K562 (cell line): ENCODE results near the gene STEAP1B. TPM values are rescaled to one million over a fixed set of nuclear protein-coding genes. Genes with fewer than 3 reads are reported as not detected.

Experiments
- ATAC-seq: fragments of 200-7000 bp; cut with Tn5 transposase; 3 replicates; pipeline ENCODE4 v1.9.1; 2020; ENCODE audit warnings: moderate library complexity
- BruUV-seq: library from RNA; stranded (reverse); fragments of 400-500 nt; replicated peaks from 2 replicates; lab custom pipeline; 2021; lab: Mats Ljungman, UMichigan
- CTCF ChIA-PET: fragments of 300-600 bp; formaldehyde crosslinking; extraction: SDS; loops from one replicate; lab custom pipeline; 2021; ENCODE audit warnings: low intra/inter-chr PET ratio; lab: Yijun Ruan, JAX
- POLR2A ChIA-PET: fragments of 300-600, 350-650 bp; sonication (Branson Sonifier 250); formaldehyde crosslinking; extraction: SDS; loops from one replicate; lab custom pipeline; 2021; ENCODE audit warnings: antibody characterized with exemption, inconsistent platforms; lab: Yijun Ruan, JAX
- DNase-seq, 4 experiments: peaks; one replicate each; pipeline versions ENCODE4 v3.0.0 to v3.0.0-alpha.2; 2011 to 2018; ENCODE audit warnings: low spot score in 3 of 4, mixed read lengths in 3 of 4; ENCODE audit errors: extremely low read depth in 1 of 4
- FAIRE-seq: peaks from 2 replicates; lab custom pipeline; 2011; peaks lifted over from hg19 to GRCh38; lab: Jason Lieb, UNC
- H2AFZ ChIP-seq: 2 replicates; pipeline ENCODE4 v1.6.0; 2011; ENCODE audit warnings: low read depth, low read length, control low read depth, inconsistent platforms
- H3K27ac ChIP-seq: fragments of 200-600 bp; 3 replicates; pipeline ENCODE4 v1.8.0; 2011; ENCODE audit warnings: low read depth, mild to moderate bottlenecking, control low read depth, inconsistent platforms, low read length, moderate library complexity, mixed read lengths; ENCODE audit errors: extremely low read depth
- H3K27me3 ChIP-seq, 2 experiments: fragments of 300-600 bp in 1 of 2; 2 replicates in 1 of 2; 3 replicates in 1 of 2; pipeline versions ENCODE4 v1.6.0 to v1.8.0; 2011; ENCODE audit warnings: inconsistent platforms in 2 of 2, low read length in 2 of 2, mild to moderate bottlenecking in 1 of 2, mixed read lengths in 1 of 2, moderate library complexity in 1 of 2; ENCODE audit not compliant: control insufficient read depth in 2 of 2, insufficient read depth in 2 of 2
- H3K36me3 ChIP-seq: fragments of 300-600 bp; 3 replicates; pipeline ENCODE4 v1.8.0; 2011; ENCODE audit warnings: mild to moderate bottlenecking, low read length, inconsistent platforms; ENCODE audit not compliant: control insufficient read depth, insufficient read depth
- H3K4me1 ChIP-seq, 2 experiments: fragments of 200-600 bp in 1 of 2; replicated peaks in 1 of 2; 2 replicates in 1 of 2; 3 replicates in 1 of 2; pipeline versions ENCODE4 v1.5.1 to v1.8.0; 2011; ENCODE audit warnings: inconsistent platforms in 2 of 2, low read length in 2 of 2, mild to moderate bottlenecking in 1 of 2, mixed read lengths in 1 of 2, moderate library complexity in 1 of 2; ENCODE audit not compliant: control insufficient read depth in 2 of 2, insufficient read depth in 2 of 2
- H3K4me2 ChIP-seq: 2 replicates; pipeline ENCODE4 v1.6.1; 2011; ENCODE audit warnings: low read length, control low read depth, inconsistent platforms, mixed read lengths; ENCODE audit not compliant: insufficient read depth
- H3K4me3 ChIP-seq: fragments of 200-600 bp; sonication (generic), shearing (Covaris generic); 2 replicates; pipeline ENCODE4 v1.5.1; 2016; ENCODE audit warnings: control low read depth, inconsistent platforms
- H3K79me2 ChIP-seq: fragments of 200-600 bp; 3 replicates; pipeline ENCODE4 v1.8.0; 2011; ENCODE audit warnings: low read length, inconsistent platforms; ENCODE audit not compliant: control insufficient read depth, insufficient read depth
- H3K9ac ChIP-seq, 2 experiments: 2 replicates each; pipeline versions ENCODE4 v1.6.0 to v1.6.1; 2011; ENCODE audit warnings: low read depth in 2 of 2, low read length in 2 of 2, control low read depth in 1 of 2, inconsistent platforms in 1 of 2, mild to moderate bottlenecking in 1 of 2, mixed read lengths in 1 of 2; ENCODE audit not compliant: insufficient read depth in 1 of 2
- H3K9me1 ChIP-seq: one replicate; pipeline ENCODE4 v1.6.0; 2011; ENCODE audit warnings: inconsistent platforms, mild to moderate bottlenecking, low read length, moderate library complexity; ENCODE audit not compliant: control insufficient read depth, insufficient read depth
- H3K9me3 ChIP-seq: replicated peaks from 2 replicates; pipeline ENCODE4 v1.5.1; 2011; ENCODE audit warnings: low read depth, low read length, inconsistent platforms; ENCODE audit not compliant: control insufficient read depth, insufficient read depth
- H4K20me1 ChIP-seq: replicated peaks from 2 replicates; pipeline ENCODE4 v1.6.1; 2011; ENCODE audit warnings: low read length, inconsistent platforms, mixed read lengths; ENCODE audit not compliant: control insufficient read depth, insufficient read depth
- EHMT2 ChIP-seq: fragments of 450-650 bp; IDR thresholded peaks from 2 replicates; pipeline ENCODE4 v1.6.1; 2018; ENCODE audit warnings: antibody characterized with exemption
- GABPB2 ChIP-seq: fragments of 250-450 bp; sonication (Bioruptor Pico); conservative IDR thresholded peaks from 2 replicates; pipeline ENCODE4 v1.5.1; 2021; ENCODE audit warnings: mild to moderate bottlenecking
- HNRNPLL ChIP-seq: fragments of 200-400 bp; formaldehyde crosslinking; IDR thresholded peaks from 2 replicates; pipeline ENCODE4 v1.6.1; 2017; ENCODE audit warnings: low read length, low read depth, mild to moderate bottlenecking; ENCODE audit not compliant: poor library complexity, severe bottlenecking
- HNRNPUL1 ChIP-seq: fragments of 200-400 bp; formaldehyde crosslinking; IDR thresholded peaks from 2 replicates; pipeline ENCODE4 v1.6.1; 2017; ENCODE audit warnings: low read length
- MTF1 ChIP-seq: fragments of 250-450 bp; sonication (Bioruptor Pico); IDR thresholded peaks from 2 replicates; pipeline ENCODE4 v1.9.0; 2021; ENCODE audit warnings: moderate library complexity, mild to moderate bottlenecking, inconsistent platforms, borderline replicate concordance
- POLR2H ChIP-seq: IDR thresholded peaks from 2 replicates; pipeline ENCODE4 v1.6.1; 2016; ENCODE audit warnings: missing genetic modification characterization, low read depth, mild to moderate bottlenecking, control low read depth, missing compliant biosample characterization, moderate library complexity
- PRMT5 ChIP-seq: sonication (generic); formaldehyde crosslinking; IDR thresholded peaks from 2 replicates; pipeline ENCODE4 v1.5.0; 2020; ENCODE audit warnings: missing genetic modification reagents
- ZBTB1 ChIP-seq: sonication (generic); formaldehyde crosslinking; IDR thresholded peaks from 2 replicates; pipeline ENCODE4 v1.8.1; 2023; ENCODE audit warnings: missing genetic modification reagents, low read depth, mild to moderate bottlenecking, borderline replicate concordance
- ZC3H8 ChIP-seq: fragments of 450-650 bp; IDR thresholded peaks from 2 replicates; pipeline ENCODE4 v1.6.1; 2017
- ZEB2 ChIP-seq: fragments of 450-650 bp; IDR thresholded peaks from 2 replicates; pipeline ENCODE4 v1.6.1; 2016
- ZFP36 ChIP-seq: fragments of 150-350 bp; IDR thresholded peaks from 2 replicates; pipeline ENCODE4 v1.6.1; 2018; ENCODE audit warnings: low read length, low read depth; ENCODE audit not compliant: partially characterized antibody
- ZNF384 ChIP-seq: IDR thresholded peaks from 2 replicates; pipeline ENCODE4 v1.6.1; 2012; ENCODE audit warnings: low read depth, low read length, improper control_type of control experiment
- WGBS: fragments of 100-300 bp; shearing (Covaris generic); methylation state at CpG from one replicate; pipeline ENCODE4 v1.1.6; 2016; ENCODE audit warnings: low coverage, mixed read lengths; ENCODE audit not compliant: insufficient coverage; ENCODE audit errors: missing lambda C conversion rate; 5-methylcytosine and 5-hydroxymethylcytosine counted together
- in situ Hi-C: fragments of 300-500 bp; cut with MboI; formaldehyde crosslinking; loops from 4 replicates; pipeline ENCODE4 v1.15.0; 2018; ENCODE audit warnings: inconsistent platforms, mixed read lengths
- intact Hi-C: fragments of 100-400 bp; cut with micrococcal nuclease; formaldehyde crosslinking; loops from 2 replicates; pipeline ENCODE4 v1.14.2; 2022
- polyA plus RNA-seq, 8 experiments: library from polyadenylated mRNA; depleted of rRNA in 4 of 8; stranded (reverse) in 5 of 8; unstranded in 3 of 8; fragments of >200 nt; fragmentation: Nextera tagmentation in 2 of 8; fragmentation: Illumina TruSeq in 1 of 8; extraction: Ambion mirVana in 2 of 8; extraction: Trizol in 1 of 8; gene quantifications; 2 replicates each; pipeline versions ENCODE4 v1.2.1 to v1.2.3, GENCODE V29; 2011 to 2014; ENCODE audit warnings: inconsistent platforms in 1 of 8, missing spikeins in 1 of 8
- total RNA-seq, 7 experiments: library from RNA; depleted of rRNA in 6 of 7; stranded (reverse); fragments of >200 nt in 6 of 7; fragmentation: Illumina TruSeq in 2 of 7; extraction: Trizol in 2 of 7; gene quantifications; 2 replicates each; pipeline versions ENCODE4 v1.2.1 to v1.2.3, GENCODE V29; 2011 to 2021; ENCODE audit warnings: low replicate concordance in 1 of 7
- TF ChIP-seq, protein P1 (sequence below): IDR thresholded peaks from 2 replicates; pipeline ENCODE4 v1.6.1; 2012; ENCODE audit warnings: low read depth, low read length, improper control_type of control experiment, borderline replicate concordance
- TF ChIP-seq, protein P2 (sequence below): fragments of 450-650 bp; IDR thresholded peaks from 2 replicates; pipeline ENCODE4 v1.6.1; 2017; ENCODE audit warnings: antibody characterized with exemption
- TF ChIP-seq, protein P3 (sequence below): fragments of 250-450 bp; sonication (Bioruptor Pico); IDR thresholded peaks from 2 replicates; pipeline ENCODE4 v1.4.0; 2020; ENCODE audit warnings: mild to moderate bottlenecking, moderate library complexity

STEAP1B gene
- total and polyA plus RNA-seq, 9 of the 15 experiments (the other 6 are each of a cell fraction or from before 2014, with no cell fraction given), result 20.0 to 38.5 (median 30.6) TPM

DNA sequence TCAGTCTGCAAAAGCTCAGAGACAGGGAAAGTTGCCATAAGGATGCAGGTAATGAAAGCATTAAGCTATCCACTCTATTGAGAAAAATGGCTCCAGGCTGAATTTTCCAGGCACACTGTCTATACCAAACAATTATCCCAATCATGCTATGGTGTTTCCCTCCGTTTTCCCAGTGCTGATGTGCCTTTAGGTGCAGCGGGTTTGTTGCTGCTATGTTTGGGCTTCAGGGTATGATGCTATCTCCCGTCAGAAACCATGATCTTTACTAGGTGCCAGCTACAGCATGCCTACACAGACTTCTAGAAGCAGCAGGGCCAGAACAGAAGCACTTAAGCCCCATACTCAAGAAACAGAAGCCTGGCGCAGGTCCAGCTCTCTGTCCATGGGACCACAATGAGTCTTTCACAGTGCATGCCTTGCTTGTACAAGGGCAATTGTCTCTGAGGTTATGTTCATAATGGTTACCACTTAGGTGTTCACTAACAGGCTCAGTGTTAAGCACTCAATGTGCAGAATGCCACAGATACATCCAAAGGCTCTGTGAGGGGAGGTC, 19.4 kb downstream of the STEAP1B start:
- intact Hi-C loops, result no loop called here
- peaks cover 20% of the 10 kb centered on the region; the same call in 2 of the 3 replicates for H3K36me3 ChIP-seq
- no peak overlapping the region for H3K4me2 ChIP-seq
- no peak for FAIRE-seq
- H3K27ac ChIP-seq, result no peak overlapping the region
- ChIA-PET CTCF (no interaction called here), POLR2A (interaction anchor here (0.6 to 1.4 kb wide), 3 partner anchors 12 to 365 kb away, joined by 3 to 4 read pairs (median 3); no protein-coding TSS in a partner anchor)
- no peaks in the 10 kb centered on the region for H4K20me1 ChIP-seq
- H3K4me1 ChIP-seq, result peaks cover 0 to 3% of the 10 kb centered on the region in 2 experiments; a peak in 1 of 5 replicates
- in situ Hi-C loops, result no loop called here
- no peak overlapping the region for H2AFZ ChIP-seq
- WGBS, result 86% methylated on average over 4 of the region's 4 CpGs
- peaks cover 4% of the 10 kb centered on the region for H3K9me1 ChIP-seq
- no peaks in the 10 kb centered on the region for H3K9me3 ChIP-seq
- BruUV-seq, result no TSS peak
- DNase-seq, result no peak
- no peaks in the 10 kb centered on the region for H3K79me2 ChIP-seq
- H3K4me3 ChIP-seq, result no peak overlapping the region
- no peak for ATAC-seq
- H3K9ac ChIP-seq, result no peak overlapping the region
- no peaks in the 10 kb centered on the region for H3K27me3 ChIP-seq
- TF ChIP-seq ZNF384, result no peak
- TF ChIP-seq GABPB2, result no peak
- TF ChIP-seq, protein P1, sequence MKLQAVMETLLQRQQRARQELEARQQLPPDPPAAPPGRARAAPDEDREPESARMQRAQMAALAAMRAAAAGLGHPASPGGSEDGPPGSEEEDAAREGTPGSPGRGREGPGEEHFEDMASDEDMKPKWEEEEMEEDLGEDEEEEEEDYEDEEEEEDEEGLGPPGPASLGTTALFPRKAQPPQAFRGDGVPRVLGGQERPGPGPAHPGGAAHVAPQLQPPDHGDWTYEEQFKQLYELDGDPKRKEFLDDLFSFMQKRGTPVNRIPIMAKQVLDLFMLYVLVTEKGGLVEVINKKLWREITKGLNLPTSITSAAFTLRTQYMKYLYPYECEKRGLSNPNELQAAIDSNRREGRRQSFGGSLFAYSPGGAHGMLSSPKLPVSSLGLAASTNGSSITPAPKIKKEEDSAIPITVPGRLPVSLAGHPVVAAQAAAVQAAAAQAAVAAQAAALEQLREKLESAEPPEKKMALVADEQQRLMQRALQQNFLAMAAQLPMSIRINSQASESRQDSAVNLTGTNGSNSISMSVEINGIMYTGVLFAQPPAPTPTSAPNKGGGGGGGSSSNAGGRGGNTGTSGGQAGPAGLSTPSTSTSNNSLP, result no peak
- TF ChIP-seq ZBTB1 (CRISPR knock-in tag), result no peak
- TF ChIP-seq EHMT2, result no peak
- no peak for TF ChIP-seq HNRNPLL
- TF ChIP-seq, protein P2, sequence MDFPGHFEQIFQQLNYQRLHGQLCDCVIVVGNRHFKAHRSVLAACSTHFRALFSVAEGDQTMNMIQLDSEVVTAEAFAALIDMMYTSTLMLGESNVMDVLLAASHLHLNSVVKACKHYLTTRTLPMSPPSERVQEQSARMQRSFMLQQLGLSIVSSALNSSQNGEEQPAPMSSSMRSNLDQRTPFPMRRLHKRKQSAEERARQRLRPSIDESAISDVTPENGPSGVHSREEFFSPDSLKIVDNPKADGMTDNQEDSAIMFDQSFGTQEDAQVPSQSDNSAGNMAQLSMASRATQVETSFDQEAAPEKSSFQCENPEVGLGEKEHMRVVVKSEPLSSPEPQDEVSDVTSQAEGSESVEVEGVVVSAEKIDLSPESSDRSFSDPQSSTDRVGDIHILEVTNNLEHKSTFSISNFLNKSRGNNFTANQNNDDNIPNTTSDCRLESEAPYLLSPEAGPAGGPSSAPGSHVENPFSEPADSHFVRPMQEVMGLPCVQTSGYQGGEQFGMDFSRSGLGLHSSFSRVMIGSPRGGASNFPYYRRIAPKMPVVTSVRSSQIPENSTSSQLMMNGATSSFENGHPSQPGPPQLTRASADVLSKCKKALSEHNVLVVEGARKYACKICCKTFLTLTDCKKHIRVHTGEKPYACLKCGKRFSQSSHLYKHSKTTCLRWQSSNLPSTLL, result no peak
- TF ChIP-seq, protein P3, sequence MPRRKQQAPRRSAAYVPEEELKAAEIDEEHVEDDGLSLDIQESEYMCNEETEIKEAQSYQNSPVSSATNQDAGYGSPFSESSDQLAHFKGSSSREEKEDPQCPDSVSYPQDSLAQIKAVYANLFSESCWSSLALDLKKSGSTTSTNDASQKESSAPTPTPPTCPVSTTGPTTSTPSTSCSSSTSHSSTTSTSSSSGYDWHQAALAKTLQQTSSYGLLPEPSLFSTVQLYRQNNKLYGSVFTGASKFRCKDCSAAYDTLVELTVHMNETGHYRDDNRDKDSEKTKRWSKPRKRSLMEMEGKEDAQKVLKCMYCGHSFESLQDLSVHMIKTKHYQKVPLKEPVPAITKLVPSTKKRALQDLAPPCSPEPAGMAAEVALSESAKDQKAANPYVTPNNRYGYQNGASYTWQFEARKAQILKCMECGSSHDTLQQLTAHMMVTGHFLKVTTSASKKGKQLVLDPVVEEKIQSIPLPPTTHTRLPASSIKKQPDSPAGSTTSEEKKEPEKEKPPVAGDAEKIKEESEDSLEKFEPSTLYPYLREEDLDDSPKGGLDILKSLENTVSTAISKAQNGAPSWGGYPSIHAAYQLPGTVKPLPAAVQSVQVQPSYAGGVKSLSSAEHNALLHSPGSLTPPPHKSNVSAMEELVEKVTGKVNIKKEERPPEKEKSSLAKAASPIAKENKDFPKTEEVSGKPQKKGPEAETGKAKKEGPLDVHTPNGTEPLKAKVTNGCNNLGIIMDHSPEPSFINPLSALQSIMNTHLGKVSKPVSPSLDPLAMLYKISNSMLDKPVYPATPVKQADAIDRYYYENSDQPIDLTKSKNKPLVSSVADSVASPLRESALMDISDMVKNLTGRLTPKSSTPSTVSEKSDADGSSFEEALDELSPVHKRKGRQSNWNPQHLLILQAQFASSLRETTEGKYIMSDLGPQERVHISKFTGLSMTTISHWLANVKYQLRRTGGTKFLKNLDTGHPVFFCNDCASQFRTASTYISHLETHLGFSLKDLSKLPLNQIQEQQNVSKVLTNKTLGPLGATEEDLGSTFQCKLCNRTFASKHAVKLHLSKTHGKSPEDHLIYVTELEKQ (CRISPR knock-in tag), result no peak
- no peak for TF ChIP-seq MTF1 (CRISPR knock-in tag)
- TF ChIP-seq HNRNPUL1, result no peak
- no peak for TF ChIP-seq ZEB2
- TF ChIP-seq ZFP36, result no peak
- no peak for TF ChIP-seq PRMT5
- no peak for TF ChIP-seq ZC3H8
- TF ChIP-seq POLR2H (tag), result no peak
